ENCODE data around the gene FEM1B.

DNA sequence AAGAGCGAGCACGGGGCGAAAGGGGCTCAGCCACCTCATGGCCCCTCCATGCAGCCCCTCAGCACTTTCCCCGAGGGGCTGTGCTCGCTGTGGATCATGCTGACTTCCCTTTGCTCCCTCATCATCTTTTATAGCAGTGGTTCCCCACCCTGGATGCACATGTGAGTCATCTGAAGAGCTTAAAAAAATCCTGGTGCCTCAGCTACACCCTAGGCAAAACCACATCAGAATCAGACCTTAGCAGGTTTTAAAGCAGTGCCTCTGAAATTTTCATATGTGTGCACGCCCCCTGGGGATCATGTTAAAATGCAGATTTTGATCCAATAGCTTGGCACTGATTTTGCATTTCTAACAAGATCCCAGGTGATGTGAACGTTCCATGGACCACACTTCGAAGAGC is 50.9 kb downstream of the FEM1B start:
- TF ChIP-seq, protein P1, sequence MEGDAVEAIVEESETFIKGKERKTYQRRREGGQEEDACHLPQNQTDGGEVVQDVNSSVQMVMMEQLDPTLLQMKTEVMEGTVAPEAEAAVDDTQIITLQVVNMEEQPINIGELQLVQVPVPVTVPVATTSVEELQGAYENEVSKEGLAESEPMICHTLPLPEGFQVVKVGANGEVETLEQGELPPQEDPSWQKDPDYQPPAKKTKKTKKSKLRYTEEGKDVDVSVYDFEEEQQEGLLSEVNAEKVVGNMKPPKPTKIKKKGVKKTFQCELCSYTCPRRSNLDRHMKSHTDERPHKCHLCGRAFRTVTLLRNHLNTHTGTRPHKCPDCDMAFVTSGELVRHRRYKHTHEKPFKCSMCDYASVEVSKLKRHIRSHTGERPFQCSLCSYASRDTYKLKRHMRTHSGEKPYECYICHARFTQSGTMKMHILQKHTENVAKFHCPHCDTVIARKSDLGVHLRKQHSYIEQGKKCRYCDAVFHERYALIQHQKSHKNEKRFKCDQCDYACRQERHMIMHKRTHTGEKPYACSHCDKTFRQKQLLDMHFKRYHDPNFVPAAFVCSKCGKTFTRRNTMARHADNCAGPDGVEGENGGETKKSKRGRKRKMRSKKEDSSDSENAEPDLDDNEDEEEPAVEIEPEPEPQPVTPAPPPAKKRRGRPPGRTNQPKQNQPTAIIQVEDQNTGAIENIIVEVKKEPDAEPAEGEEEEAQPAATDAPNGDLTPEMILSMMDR (IDR thresholded peaks at IDR 0.05; ENCODE audit: poor library complexity) = no peak
- TF ChIP-seq EZH2phosphoT487 (IDR thresholded peaks at IDR 0.05; ENCODE audit: low read depth, severe bottlenecking, unreplicated experiment) = no peak
